Measurements from ENCODE around the gene PLCXD3. TPM values are rescaled to one million over a fixed set of nuclear protein-coding genes. Genes with fewer than 3 reads are reported as not detected.

PLCXD3 gene
- total and polyA plus RNA-seq, 2 of the 4 experiments (the other 2 are of a cell fraction) = under 0.01 to 0.02 TPM

- no peak for TF ChIP-seq RCOR1 (IDR thresholded peaks at IDR 0.05; ENCODE audit: insufficient replicate concordance, low read length)
- TF ChIP-seq POLR2A (IDR thresholded peaks at IDR 0.05; ENCODE audit: low read depth, low read length) = no peak
- no peak for TF ChIP-seq RAD21 (IDR thresholded peaks at IDR 0.05; ENCODE audit: low read length)
- no peak for TF ChIP-seq MAFK (IDR thresholded peaks at IDR 0.05; ENCODE audit: low read depth, low read length)
- TF ChIP-seq, protein P1, sequence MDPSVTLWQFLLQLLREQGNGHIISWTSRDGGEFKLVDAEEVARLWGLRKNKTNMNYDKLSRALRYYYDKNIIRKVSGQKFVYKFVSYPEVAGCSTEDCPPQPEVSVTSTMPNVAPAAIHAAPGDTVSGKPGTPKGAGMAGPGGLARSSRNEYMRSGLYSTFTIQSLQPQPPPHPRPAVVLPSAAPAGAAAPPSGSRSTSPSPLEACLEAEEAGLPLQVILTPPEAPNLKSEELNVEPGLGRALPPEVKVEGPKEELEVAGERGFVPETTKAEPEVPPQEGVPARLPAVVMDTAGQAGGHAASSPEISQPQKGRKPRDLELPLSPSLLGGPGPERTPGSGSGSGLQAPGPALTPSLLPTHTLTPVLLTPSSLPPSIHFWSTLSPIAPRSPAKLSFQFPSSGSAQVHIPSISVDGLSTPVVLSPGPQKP (IDR thresholded peaks at IDR 0.05; ENCODE audit: borderline replicate concordance, low read depth, low read length) = no peak
- Histone ChIP-seq H2BK15ac (ENCODE audit: low read depth, low read length) (no peak overlapping the region), H3K9ac (ENCODE audit: low read depth, low read length) (no peak overlapping the region), H2BK120ac (ENCODE audit: low read depth, low read length) (no peak overlapping the region), H3K4ac (ENCODE audit: low read depth, low read length) (no peak overlapping the region), H2AK5ac (ENCODE audit: low read depth, low read length) (no peak overlapping the region), H3K56ac (ENCODE audit: extremely low read depth, insufficient read depth, low read length) (no peak overlapping the region), H4K8ac (ENCODE audit: low read depth in 2 of 2, low read length in 2 of 2) (no peak overlapping the region), H3K9me1 (ENCODE audit: insufficient read depth, low read length) (no peaks in the 10 kb centered on the region), H3K4me1 (ENCODE audit: control insufficient read depth, insufficient read depth, low read length) (no peaks in the 10 kb centered on the region), H4K5ac (ENCODE audit: low read depth, low read length) (no peak overlapping the region), H2BK20ac (ENCODE audit: low read depth, low read length) (no peak overlapping the region), H4K20me1 (ENCODE audit: insufficient read depth, low read length) (no peaks in the 10 kb centered on the region; the same call in 1 of the 2 replicates), H3K9me3 (ENCODE audit: control insufficient read depth, insufficient read depth, low read length) (no peaks in the 10 kb centered on the region), H3K4me2 (ENCODE audit: low read depth, low read length) (no peak overlapping the region), H3K18ac (ENCODE audit: low read depth, low read length) (no peak overlapping the region), H2AK9ac (replicated peaks; ENCODE audit: low read depth, low read length, poor library complexity) (no peak overlapping the region), H3K14ac (replicated peaks; ENCODE audit: low read depth, low read length) (no peak overlapping the region), H3K79me1 (ENCODE audit: low read depth in 1 of 2, low read length in 2 of 2) (no peaks in the 10 kb centered on the region), H4K91ac (ENCODE audit: insufficient read depth, low read depth, low read length) (no peak overlapping the region), H3K27me3 (ENCODE audit: control insufficient read depth, insufficient read depth, low read length) (no peaks in the 10 kb centered on the region), H2BK5ac (ENCODE audit: low read depth, low read length, poor library complexity, severe bottlenecking) (no peak overlapping the region), H3K4me3 (ENCODE audit: insufficient read depth, low read depth, low read length) (no peak overlapping the region), H3K23ac (ENCODE audit: low read depth, low read length) (no peak overlapping the region), H3K27ac (ENCODE audit: insufficient read depth, low read length) (no peak overlapping the region), H2AFZ (replicated peaks; ENCODE audit: low read length, poor library complexity) (no peak overlapping the region), H3K36me3 (ENCODE audit: control insufficient read depth, insufficient read depth, low read length) (no peaks in the 10 kb centered on the region)
- ChIA-PET CTCF (no interaction called here), POLR2A (ENCODE audit: unreplicated experiment) (no interaction called here)
- in situ Hi-C loops (cut with MboI; ENCODE audit: low sequenced_read_pairs) = no loop called here
- BruUV-seq (replicated peaks) = no TSS peak
- no peak for ATAC-seq (ENCODE audit: low read depth)
- no peak for DNase-seq
- intact Hi-C loops (cut with micrococcal nuclease) = loop anchor here (5.0 kb wide), 3 partner anchors 248 to 618 kb away; no protein-coding TSS in a partner anchor
- WGBS, 2 experiments (ENCODE audit: extremely low coverage in 2 of 2, insufficient read length in 1 of 2) = no CpG with 5 or more reads among the region's 6 CpGs
- dilution Hi-C loops (cut with HindIII; ENCODE audit: low sequenced_read_pairs, unreplicated experiment) = no loop called here
Measured at GRCh38 chr5:41519801-41520200, 9.4 kb upstream of the PLCXD3 start.

Measured in IMR-90 (cell line).